PC-3 (cell line): ENCODE results near the gene GDF15. TPM values are rescaled to one million over a fixed set of nuclear protein-coding genes. Genes with fewer than 3 reads are reported as not detected.
A peak's percentile ranks its signal among the peaks of the same experiment; 100 is the strongest.

Experiments used
- ATAC-seq: fragments of 200-7000 bp; cut with Tn5 transposase; 2 replicates; pipeline ENCODE4 v1.9.1; 2020; ENCODE audit warnings: mild to moderate bottlenecking, moderate library complexity
- BruUV-seq: library from RNA; stranded (reverse); fragments of 400-500 nt; replicated peaks from 2 replicates; lab custom pipeline; 2021; lab: Mats Ljungman, UMichigan
- CTCF ChIA-PET: fragments of 300-600 bp; sonication (Branson Sonifier 250); formaldehyde crosslinking; loops from one replicate; lab custom pipeline; 2022; ENCODE audit warnings: antibody characterized with exemption; lab: Charles Lee
- POLR2A ChIA-PET: fragments of 300-600 bp; sonication (Branson Sonifier 250); formaldehyde crosslinking; loops from one replicate; lab custom pipeline; 2022; ENCODE audit warnings: antibody characterized with exemption; ENCODE audit not compliant: unreplicated experiment; lab: Charles Lee
- DNase-seq: peaks from one replicate; pipeline ENCODE4 v3.0.0-alpha.2; 2015
- H2AFZ ChIP-seq: fragments of 300-600 bp; sonication (generic); 2 replicates; pipeline ENCODE4 v1.6.0; 2016; ENCODE audit warnings: antibody characterized with exemption, low read length
- H3F3A ChIP-seq: fragments of 300-600 bp; sonication (generic); one replicate; pipeline ENCODE4 v1.6.0; 2017; ENCODE audit warnings: antibody characterized with exemption, low read length, control low read depth, mild to moderate bottlenecking; ENCODE audit not compliant: unreplicated experiment
- H3K27ac ChIP-seq: fragments of 300-600 bp; sonication (generic); 2 replicates; pipeline ENCODE4 v1.5.1; 2016; ENCODE audit warnings: mild to moderate bottlenecking, low read length
- H3K27me3 ChIP-seq: fragments of 300-600 bp; sonication (generic); 2 replicates; pipeline ENCODE4 v1.6.1; 2016; ENCODE audit warnings: low read length, mixed read lengths
- H3K36me3 ChIP-seq: fragments of 300-600 bp; sonication (generic); 2 replicates; pipeline ENCODE4 v1.6.1; 2016; ENCODE audit warnings: low read depth, mixed run types, low read length, mixed read lengths
- H3K4me1 ChIP-seq: fragments of 300-600 bp; sonication (generic); 2 replicates; pipeline ENCODE4 v1.5.1; 2016; ENCODE audit warnings: low read length; ENCODE audit not compliant: insufficient read depth
- H3K4me2 ChIP-seq: fragments of 300-600 bp; sonication (generic); 2 replicates; pipeline ENCODE4 v1.6.0; 2016; ENCODE audit warnings: low read length
- H3K4me3 ChIP-seq: fragments of 300-600 bp; sonication (generic); 2 replicates; pipeline ENCODE4 v1.5.1; 2016; ENCODE audit warnings: mild to moderate bottlenecking, low read length, mixed read lengths
- H3K79me2 ChIP-seq: fragments of 300-600 bp; sonication (generic); 2 replicates; pipeline ENCODE4 v1.6.1; 2017; ENCODE audit warnings: low read length, mixed read lengths
- H3K9ac ChIP-seq: fragments of 300-600 bp; sonication (generic); 2 replicates; pipeline ENCODE4 v1.6.0; 2016; ENCODE audit warnings: mild to moderate bottlenecking, low read length
- H3K9me2 ChIP-seq: fragments of 300-600 bp; sonication (generic); replicated peaks from 2 replicates; pipeline ENCODE4 v1.6.1; 2016; ENCODE audit warnings: mixed run types, low read length, mixed read lengths
- H3K9me3 ChIP-seq: fragments of 300-600 bp; sonication (generic); 2 replicates; pipeline ENCODE4 v1.6.1; 2016; ENCODE audit warnings: low read length, mixed read lengths
- H4K20me1 ChIP-seq: fragments of 300-600 bp; sonication (generic); 2 replicates; pipeline ENCODE4 v1.6.1; 2016; ENCODE audit warnings: low read length, mixed read lengths
- CTCF ChIP-seq: fragments of 300-600 bp; sonication (generic); conservative IDR thresholded peaks from 2 replicates; pipeline ENCODE4 v1.5.1; 2017; ENCODE audit warnings: antibody characterized with exemption, low read depth, mild to moderate bottlenecking, low read length
- EZH2 ChIP-seq: fragments of 300-600 bp; sonication (generic); IDR thresholded peaks from one replicate; pipeline ENCODE4 v1.6.1; 2017; ENCODE audit warnings: antibody characterized with exemption, mild to moderate bottlenecking, low read length; ENCODE audit not compliant: unreplicated experiment
- EZH2phosphoT487 ChIP-seq: fragments of 300-600 bp; sonication (generic); IDR thresholded peaks from 2 replicates; pipeline ENCODE4 v1.6.1; 2018; ENCODE audit warnings: mild to moderate bottlenecking, antibody characterized with exemption, low read length, borderline replicate concordance
- intact Hi-C: fragments of 100-400 bp; cut with micrococcal nuclease; formaldehyde crosslinking; loops from 2 replicates; pipeline ENCODE4 v1.9.0; 2023
- total RNA-seq: library from RNA; depleted of rRNA; stranded (reverse); fragments of >200 nt; gene quantifications from 2 replicates; pipeline ENCODE4 v1.2.3, GENCODE V29; 2014

The GDF15 gene
- total RNA-seq, 1 experiment from 2014 or later = 84.3 TPM

GRCh38 chr19:18419195-18419698 is 33.3 kb downstream of the GDF15 start, which contains the start of gene SSBP4:
Gene SSBP4, plus strand, starts transcription at chr19:18419398. Its CDS starts 251 bp downstream, at chr19:18419649.
- no peaks in the 10 kb centered on the region for H3K9me2 ChIP-seq
- peak; percentile 85 for DNase-seq
- H3K36me3 ChIP-seq = no peaks in the 10 kb centered on the region
- ATAC-seq = peak; percentile 22
- H4K20me1 ChIP-seq = peaks cover 11% of the 10 kb centered on the region; the same call in 1 of the 2 replicates
- H3K27me3 ChIP-seq = no peaks in the 10 kb centered on the region
- H3K4me2 ChIP-seq = peak within 1 kb of the TSS; percentile 99
- BruUV-seq = no TSS peak
- ChIA-PET POLR2A (interaction anchor here (0.6 kb wide), 2 partner anchors 91 to 264 kb away, joined by 3 read pairs; no protein-coding TSS in a partner anchor), CTCF (no interaction called here)
- peak within 1 kb of the TSS; percentile 91 for H2AFZ ChIP-seq
- H3K4me3 ChIP-seq = peak within 1 kb of the TSS; percentile 91
- intact Hi-C loops = loop anchor here (1.0 to 10.0 kb wide), 3 partner anchors 42 to 214 kb away; partner anchors contain the start of genes IQCN and RAB3A
- H3K79me2 ChIP-seq = peaks cover 47% of the 10 kb centered on the region
- no peak within 1 kb of the TSS for H3K27ac ChIP-seq
- H3K4me1 ChIP-seq = peaks cover 37% of the 10 kb centered on the region
- no peaks in the 10 kb centered on the region for H3K9me3 ChIP-seq
- no peaks in the 10 kb centered on the region for H3F3A ChIP-seq
- peak within 1 kb of the TSS; percentile 75 for H3K9ac ChIP-seq
- TF ChIP-seq EZH2 (no peak), EZH2phosphoT487 (no peak), CTCF (no peak)

- TF ChIP-seq EZH2 = no peak
- TF ChIP-seq EZH2phosphoT487 = no peak
- no peak for TF ChIP-seq CTCF
- DNase-seq (peak; percentile 35), ATAC-seq (0 out of 2 replicates have a peak, but pooled peaks have one; percentile 3)
- intact Hi-C loops = loop anchor here (1.0 to 10.0 kb wide), 3 partner anchors 43 to 215 kb away; partner anchors contain the start of genes IQCN and RAB3A
- no peaks in the 10 kb centered on the region for H3K9me3 ChIP-seq
- no peaks in the 10 kb centered on the region for H3K27me3 ChIP-seq
- H3K9me2 ChIP-seq = no peaks in the 10 kb centered on the region
- H4K20me1 ChIP-seq = peaks cover 11% of the 10 kb centered on the region; the same call in 1 of the 2 replicates
- no TSS peak for BruUV-seq
- H3K9ac ChIP-seq = peak overlapping the region; percentile 75
- POLR2A ChIA-PET = interaction anchor here (0.6 kb wide), 2 partner anchors 91 to 263 kb away, joined by 3 read pairs; no protein-coding TSS in a partner anchor
- H3K4me3 ChIP-seq = peak overlapping the region; percentile 91
- H3K79me2 ChIP-seq = peaks cover 51% of the 10 kb centered on the region
- H2AFZ ChIP-seq = peak overlapping the region; percentile 76
- H3K4me2 ChIP-seq = peak overlapping the region; percentile 99
- no peak overlapping the region for H3K27ac ChIP-seq
- H3K4me1 ChIP-seq = peaks cover 37% of the 10 kb centered on the region
- H3F3A ChIP-seq = no peaks in the 10 kb centered on the region
- CTCF ChIA-PET = no interaction called here
- no peaks in the 10 kb centered on the region for H3K36me3 ChIP-seq
Observed at GRCh38 chr19:18419699-18420460, 33.9 kb downstream of the GDF15 start.
